ENCODE data around the gene HAPLN2.

- TF ChIP-seq POLR2A (IDR thresholded peaks at IDR 0.05; ENCODE audit: low read depth, low read length) = no peak
- TF ChIP-seq CTCF (conservative IDR thresholded peaks at IDR 0.05; ENCODE audit: low read depth, low read length) = no peak
- no peak for TF ChIP-seq RCOR1 (IDR thresholded peaks at IDR 0.05; ENCODE audit: insufficient replicate concordance, low read length)
- no peak for TF ChIP-seq CEBPB (IDR thresholded peaks at IDR 0.05; ENCODE audit: low read depth, low read length)
- TF ChIP-seq SMC3 (IDR thresholded peaks at IDR 0.05; ENCODE audit: low read depth, low read length) = no peak
These were observed 25.4 kb downstream of the HAPLN2 start for GRCh38 chr1:156644640-156645039.

Measured in IMR-90 (cell line).